GM23338 (cell line): ENCODE results near the gene SORCS2. TPM values are rescaled to one million over a fixed set of nuclear protein-coding genes. Genes with fewer than 3 reads are reported as not detected.

ENCODE experiments used
- ATAC-seq: fragments of 200-7000 bp; cut with Tn5 transposase; 3 replicates; pipeline ENCODE4 v1.9.1; 2020
- DNase-seq: peaks from one replicate; pipeline ENCODE4 v3.0.0-alpha.2; 2015; ENCODE audit warnings: low spot score
- H2AFZ ChIP-seq: fragments of 200-600 bp; sonication (generic); 2 replicates; pipeline ENCODE4 v1.8.0; 2016; ENCODE audit warnings: antibody characterized with exemption, mild to moderate bottlenecking, moderate library complexity
- H3F3A ChIP-seq: fragments of 200-600 bp; sonication (generic); replicated peaks from 2 replicates; pipeline ENCODE4 v1.8.0; 2017; ENCODE audit warnings: antibody characterized with exemption, mixed run types, low read depth
- H3K27ac ChIP-seq: fragments of 200-600 bp; sonication (generic); 2 replicates; pipeline ENCODE4 v1.6.1; 2016; ENCODE audit warnings: low read depth
- H3K27me3 ChIP-seq: fragments of 200-600 bp; sonication (generic); 2 replicates; pipeline ENCODE4 v1.8.0; 2016; ENCODE audit warnings: mild to moderate bottlenecking, mixed run types, moderate library complexity; ENCODE audit not compliant: insufficient read depth
- H3K36me3 ChIP-seq: fragments of 200-600 bp; sonication (generic); 2 replicates; pipeline ENCODE4 v1.8.0; 2016; ENCODE audit warnings: mild to moderate bottlenecking; ENCODE audit not compliant: insufficient read depth
- H3K4me1 ChIP-seq: fragments of 200-600 bp; sonication (generic); 2 replicates; pipeline ENCODE4 v1.8.0; 2016; ENCODE audit warnings: mild to moderate bottlenecking, moderate library complexity; ENCODE audit not compliant: insufficient read depth
- H3K4me2 ChIP-seq: fragments of 200-600 bp; sonication (generic); 2 replicates; pipeline ENCODE4 v1.7.1; 2017; ENCODE audit warnings: mixed run types
- H3K4me3 ChIP-seq: fragments of 200-600 bp; sonication (generic); 2 replicates; pipeline ENCODE4 v1.6.1; 2016; ENCODE audit warnings: mixed run types
- H3K79me2 ChIP-seq: fragments of 200-600 bp; sonication (generic); replicated peaks from 2 replicates; pipeline ENCODE4 v1.8.0; 2017; ENCODE audit warnings: mild to moderate bottlenecking; ENCODE audit not compliant: insufficient read depth
- H3K9me2 ChIP-seq: fragments of 200-600 bp; sonication (generic); 2 replicates; pipeline ENCODE4 v1.8.0; 2017; ENCODE audit not compliant: insufficient read depth
- H4K20me1 ChIP-seq: fragments of 200-600 bp; sonication (generic); replicated peaks from 2 replicates; pipeline ENCODE4 v1.8.0; 2017; ENCODE audit warnings: mild to moderate bottlenecking; ENCODE audit not compliant: insufficient read depth
- H3K27ac Mint-ChIP-seq: 2 replicates; pipeline ENCODE4 v1.8.0; 2020; ENCODE audit warnings: inconsistent platforms, mild to moderate bottlenecking, moderate library complexity, mixed read lengths
- H3K27me3 Mint-ChIP-seq: 3 replicates; pipeline ENCODE4 v1.8.0; 2022; ENCODE audit warnings: low read depth, mild to moderate bottlenecking, moderate library complexity, mixed read lengths, inconsistent platforms; ENCODE audit not compliant: insufficient read depth, poor library complexity
- H3K36me3 Mint-ChIP-seq: 3 replicates; pipeline ENCODE4 v1.8.0; 2021; ENCODE audit warnings: low read depth, mild to moderate bottlenecking, inconsistent platforms, moderate library complexity, mixed read lengths
- H3K4me1 Mint-ChIP-seq: 3 replicates; pipeline ENCODE4 v1.8.0; 2020; ENCODE audit warnings: mild to moderate bottlenecking, inconsistent platforms, mixed read lengths
- H3K4me3 Mint-ChIP-seq: 3 replicates; pipeline ENCODE4 v1.8.0; 2021; ENCODE audit warnings: moderate library complexity, mild to moderate bottlenecking, inconsistent platforms, mixed read lengths
- H3K9me3 Mint-ChIP-seq: 3 replicates; pipeline ENCODE4 v1.8.0; 2020; ENCODE audit warnings: moderate library complexity, mild to moderate bottlenecking, inconsistent platforms, mixed read lengths
- EZH2phosphoT487 ChIP-seq: fragments of 200-600 bp; sonication (generic); IDR thresholded peaks from one replicate; pipeline ENCODE4 v1.8.1; 2018; ENCODE audit warnings: antibody characterized with exemption; ENCODE audit not compliant: unreplicated experiment
- JUNB ChIP-seq: IDR thresholded peaks from one replicate; pipeline ENCODE4 v1.6.1; 2016; ENCODE audit warnings: antibody characterized with exemption; ENCODE audit not compliant: unreplicated experiment
- POLR2AphosphoS5 ChIP-seq: IDR thresholded peaks from 2 replicates; pipeline ENCODE4 v1.6.1; 2016; ENCODE audit warnings: antibody characterized with exemption, low read depth
- REST ChIP-seq: IDR thresholded peaks from one replicate; pipeline ENCODE4 v1.6.1; 2018; ENCODE audit warnings: antibody characterized with exemption; ENCODE audit not compliant: unreplicated experiment
- STAT1 ChIP-seq: IDR thresholded peaks from one replicate; pipeline ENCODE4 v1.6.1; 2016; ENCODE audit warnings: antibody characterized with exemption; ENCODE audit not compliant: unreplicated experiment
- ZNF114 ChIP-seq: fragments of 250-450 bp; sonication (Bioruptor Pico); IDR thresholded peaks from 2 replicates; pipeline ENCODE4 v1.5.0; 2020; ENCODE audit warnings: mild to moderate bottlenecking, moderate library complexity
- ZNF331 ChIP-seq: fragments of 250-450 bp; sonication (Bioruptor Pico); IDR thresholded peaks from 2 replicates; pipeline ENCODE4 v1.5.0; 2020; ENCODE audit warnings: low read depth, mild to moderate bottlenecking, moderate library complexity
- ZNF462 ChIP-seq: fragments of 250-450 bp; sonication (Bioruptor Pico); IDR thresholded peaks from 2 replicates; pipeline ENCODE4 v1.5.0; 2020; ENCODE audit warnings: mild to moderate bottlenecking, moderate library complexity
- polyA plus RNA-seq: library from polyadenylated mRNA; unstranded; fragments of >200 nt; fragmentation: Nextera tagmentation; extraction: Ambion mirVana; gene quantifications from 2 replicates; pipeline ENCODE4 v1.2.1, GENCODE V29; 2016
- total RNA-seq: library from RNA; depleted of rRNA; stranded (reverse); fragments of >200 nt; shearing (Covaris generic); gene quantifications from 2 replicates; pipeline ENCODE4 v1.2.3, GENCODE V29; 2014

Gene SORCS2
- total and polyA plus RNA-seq, 2 experiments from 2014 or later, result 0.47 to 2.4 TPM

GRCh38 chr4:7711307-7711963 is 519.1 kb downstream of the SORCS2 start (continued):
- TF ChIP-seq ZNF462 (CRISPR knock-in tag) (no peak), ZNF114 (no peak)

- TF ChIP-seq EZH2phosphoT487 (no peak), POLR2AphosphoS5 (no peak), REST (no peak), ZNF331 (CRISPR knock-in tag) (no peak), JUNB (no peak), STAT1 (no peak)
- H3F3A ChIP-seq, result no peaks in the 10 kb centered on the region
- Mint-ChIP-seq H3K27me3 (peaks cover 6% of the 10 kb centered on the region), H3K9me3 (no peaks in the 10 kb centered on the region), H3K4me3 (no peak overlapping the region), H3K36me3 (no peaks in the 10 kb centered on the region), H3K27ac (no peak overlapping the region), H3K4me1 (no peaks in the 10 kb centered on the region; the same call in 2 of the 3 replicates)
- no peaks in the 10 kb centered on the region for H3K9me2 ChIP-seq
- H3K4me1 ChIP-seq, result no peaks in the 10 kb centered on the region
- no peak for ATAC-seq
- no peak overlapping the region for H3K4me3 ChIP-seq
- no peaks in the 10 kb centered on the region for H4K20me1 ChIP-seq
- no peak overlapping the region for H3K27ac ChIP-seq
- no peaks in the 10 kb centered on the region for H3K27me3 ChIP-seq
- no peak overlapping the region for H3K4me2 ChIP-seq
- no peak overlapping the region for H2AFZ ChIP-seq
- no peak for DNase-seq
- H3K36me3 ChIP-seq, result no peaks in the 10 kb centered on the region
- no peaks in the 10 kb centered on the region for H3K79me2 ChIP-seq
Measured at GRCh38 chr4:7712021-7712671, 519.8 kb downstream of the SORCS2 start.
